Fibroblast of villous mesenchyme (primary cell): ENCODE measurements around the gene ESR1. TPM values are rescaled to one million over a fixed set of nuclear protein-coding genes. Genes with fewer than 3 reads are reported as not detected.
A peak's percentile ranks its signal among the peaks of the same experiment; 100 is the strongest.
"Not testable (repeated sequence)": the region's sequence is repeated elsewhere in the genome, so short reads cannot be mapped to it uniquely, and the experiment has no call there.

ENCODE experiments used
- DNase-seq: peaks from one replicate; pipeline ENCODE4 v3.0.0-alpha.2; 2010; ENCODE audit warnings: low read depth
- H3K4me3 ChIP-seq: 2 replicates; pipeline ENCODE4 v1.5.1; 2011; ENCODE audit warnings: low read depth, mild to moderate bottlenecking, low read length
- total RNA-seq: library from RNA; depleted of rRNA; stranded (reverse); fragments of >200 nt; gene quantifications from 2 replicates; pipeline ENCODE4 v1.2.3, GENCODE V29; 2012
- TF ChIP-seq, protein P1 (sequence below): IDR thresholded peaks from 2 replicates; pipeline ENCODE4 v1.5.1; 2012; ENCODE audit warnings: low read depth, mild to moderate bottlenecking, low read length; ENCODE audit not compliant: insufficient read depth

Gene ESR1
- total RNA-seq, 1 donor, result 2.6 TPM

DNA sequence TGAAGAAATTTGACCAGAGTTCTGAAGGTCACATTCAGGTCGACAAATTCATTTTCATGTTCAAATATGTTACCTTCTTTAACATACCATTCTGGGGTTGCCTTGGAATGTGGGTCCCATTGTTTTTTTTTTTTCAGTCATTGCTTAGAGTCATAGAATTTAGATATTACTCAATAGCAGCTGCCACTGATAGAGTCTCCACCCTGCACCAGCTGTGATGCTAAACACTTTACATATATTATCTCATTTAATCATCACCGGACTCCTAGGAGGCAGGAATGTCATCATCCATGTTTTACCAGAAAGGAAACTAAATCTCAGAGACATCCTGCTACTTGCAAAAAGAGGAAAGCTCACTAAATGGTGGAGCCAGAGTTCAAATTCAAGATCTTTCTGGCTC, 204.7 kb downstream of the ESR1 start:
- no peak overlapping the region for H3K4me3 ChIP-seq
- TF ChIP-seq, protein P1, sequence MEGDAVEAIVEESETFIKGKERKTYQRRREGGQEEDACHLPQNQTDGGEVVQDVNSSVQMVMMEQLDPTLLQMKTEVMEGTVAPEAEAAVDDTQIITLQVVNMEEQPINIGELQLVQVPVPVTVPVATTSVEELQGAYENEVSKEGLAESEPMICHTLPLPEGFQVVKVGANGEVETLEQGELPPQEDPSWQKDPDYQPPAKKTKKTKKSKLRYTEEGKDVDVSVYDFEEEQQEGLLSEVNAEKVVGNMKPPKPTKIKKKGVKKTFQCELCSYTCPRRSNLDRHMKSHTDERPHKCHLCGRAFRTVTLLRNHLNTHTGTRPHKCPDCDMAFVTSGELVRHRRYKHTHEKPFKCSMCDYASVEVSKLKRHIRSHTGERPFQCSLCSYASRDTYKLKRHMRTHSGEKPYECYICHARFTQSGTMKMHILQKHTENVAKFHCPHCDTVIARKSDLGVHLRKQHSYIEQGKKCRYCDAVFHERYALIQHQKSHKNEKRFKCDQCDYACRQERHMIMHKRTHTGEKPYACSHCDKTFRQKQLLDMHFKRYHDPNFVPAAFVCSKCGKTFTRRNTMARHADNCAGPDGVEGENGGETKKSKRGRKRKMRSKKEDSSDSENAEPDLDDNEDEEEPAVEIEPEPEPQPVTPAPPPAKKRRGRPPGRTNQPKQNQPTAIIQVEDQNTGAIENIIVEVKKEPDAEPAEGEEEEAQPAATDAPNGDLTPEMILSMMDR, result no peak
- DNase-seq, result no peak

DNA sequence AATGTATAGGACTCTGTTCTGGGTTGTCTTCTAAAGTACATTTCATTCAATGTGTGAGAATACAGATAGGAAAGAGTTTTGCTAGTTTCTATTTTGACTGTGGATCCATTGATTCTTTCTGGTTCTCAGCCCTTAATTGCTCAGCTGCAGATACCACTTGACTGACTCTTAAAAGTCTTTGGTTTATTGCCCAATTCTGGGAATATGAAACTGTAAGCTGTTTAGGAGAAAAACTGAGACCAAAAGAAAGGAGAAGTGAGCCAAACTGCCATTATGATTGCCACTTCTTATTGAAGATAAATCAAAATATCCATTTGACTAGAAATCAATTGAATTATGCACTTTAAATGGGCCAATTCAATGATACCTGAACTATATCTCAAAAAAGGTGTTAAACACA, 211.4 kb downstream of the ESR1 start:
- no peak for DNase-seq
- TF ChIP-seq, protein P1, result no peak

GRCh38 chr6:152022303-152022702, 214.8 kb downstream of the ESR1 start:
- DNase-seq, result no peak
- TF ChIP-seq, protein P1, result no peak
- no peak overlapping the region for H3K4me3 ChIP-seq

More for the DNA sequence above, 211.4 kb downstream of the ESR1 start:
- H3K4me3 ChIP-seq, result no peak overlapping the region

GRCh38 chr6:152023613-152024012, 216.1 kb downstream of the ESR1 start:
- H3K4me3 ChIP-seq, result no peak overlapping the region
- DNase-seq, result no peak
- TF ChIP-seq, protein P1, result no peak

DNA sequence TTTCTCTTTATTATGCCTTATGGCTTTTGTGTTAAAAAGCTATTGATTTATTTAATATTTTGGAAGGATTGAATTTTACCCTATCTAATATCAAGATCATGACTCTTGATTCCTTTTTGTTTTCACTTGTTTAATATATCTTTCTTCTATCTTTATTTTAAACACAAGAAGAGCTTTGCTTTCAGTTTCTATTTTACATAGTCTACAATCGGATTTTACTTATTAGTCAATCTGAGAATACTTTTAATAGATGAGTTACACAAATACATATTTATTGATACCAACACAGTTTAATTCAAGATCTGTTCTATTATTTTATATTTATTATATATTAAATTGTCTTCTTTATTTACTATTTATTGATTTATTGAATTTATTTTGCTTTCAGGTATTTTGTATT, 218.8 kb downstream of the ESR1 start:
- TF ChIP-seq, protein P1, result no peak
- peak; percentile 22 for DNase-seq

DNA sequence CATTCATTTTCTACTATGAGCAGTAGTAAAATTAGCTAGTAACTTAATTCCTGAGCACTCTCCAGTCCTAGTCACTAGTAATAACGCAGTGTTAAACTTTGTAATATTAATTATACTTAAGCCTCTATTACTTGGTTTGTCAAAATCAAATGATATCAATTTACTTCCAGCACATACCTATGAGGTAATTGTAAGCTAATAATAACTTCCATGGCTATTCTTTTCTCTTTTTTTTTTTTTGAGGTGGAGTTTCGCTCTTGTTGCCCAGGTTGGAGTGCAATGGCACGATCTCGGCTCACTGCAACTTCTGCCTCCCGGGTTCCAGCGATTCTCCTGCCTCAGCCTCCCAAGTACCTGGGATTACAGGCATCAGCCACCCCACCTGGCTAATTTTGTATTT, 219.3 kb downstream of the ESR1 start:
- H3K4me3 ChIP-seq, DNase-seq: not testable (repeated sequence)

More for the DNA sequence above, 218.8 kb downstream of the ESR1 start:
- H3K4me3 ChIP-seq, result peak overlapping the region; percentile 25

DNA sequence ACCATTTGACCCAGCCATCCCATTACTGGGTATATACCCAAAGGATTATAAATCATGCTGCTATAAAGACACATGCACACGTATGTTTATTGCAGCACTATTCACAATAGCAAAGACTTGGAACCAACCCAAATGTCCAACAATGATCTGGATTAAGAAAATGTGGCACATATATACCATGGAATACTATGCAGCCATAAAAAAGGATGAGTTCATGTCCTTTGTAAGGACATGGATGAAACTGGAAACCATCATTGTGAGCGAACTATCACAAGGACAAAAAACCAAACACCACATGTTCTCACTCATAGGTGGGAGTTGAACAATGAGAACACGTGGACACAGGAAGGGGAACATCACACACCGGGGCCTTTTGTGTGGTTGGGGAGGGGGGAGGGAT, 226.3 kb downstream of the ESR1 start:
- H3K4me3 ChIP-seq, DNase-seq: not testable (repeated sequence)

GRCh38 chr6:152034631-152035030, 227.1 kb downstream of the ESR1 start:
- DNase-seq, result no peak
- H3K4me3 ChIP-seq, result no peak overlapping the region
- TF ChIP-seq, protein P1, result no peak
